ENCODE results near the gene COL23A1.

DNA sequence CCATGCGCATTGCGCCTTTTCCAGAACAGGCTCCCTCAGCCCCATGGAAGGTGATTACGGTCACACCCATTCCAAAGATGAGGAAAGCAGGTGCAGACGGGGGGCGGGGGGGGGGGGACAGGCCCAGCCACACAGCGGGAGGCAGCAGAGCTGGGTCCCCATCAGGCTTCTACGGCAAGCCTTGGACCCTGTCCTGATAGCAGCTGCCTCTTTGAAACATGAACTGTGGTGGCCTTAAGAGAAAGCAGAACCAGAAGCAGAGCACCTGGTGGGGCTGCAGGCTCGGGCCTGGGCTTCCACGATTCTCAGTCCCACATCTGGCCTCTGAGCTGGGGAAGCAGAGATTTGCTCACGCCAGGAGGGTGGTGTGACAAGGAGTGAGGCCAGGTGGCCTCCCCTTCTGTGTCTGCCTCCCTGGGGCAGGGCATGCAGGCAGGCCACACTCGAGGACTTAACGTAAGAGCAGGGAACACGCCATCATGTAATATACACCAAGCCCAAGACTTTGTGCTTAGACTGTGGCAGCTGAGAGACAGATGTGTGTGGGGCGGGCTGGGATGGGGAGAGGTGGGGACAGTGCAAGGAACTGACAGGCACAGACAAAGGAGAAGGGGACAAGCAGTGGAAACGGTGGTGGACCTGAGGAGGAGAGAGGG, 343.4 kb downstream of the COL23A1 start:
- TF ChIP-seq, protein P1, sequence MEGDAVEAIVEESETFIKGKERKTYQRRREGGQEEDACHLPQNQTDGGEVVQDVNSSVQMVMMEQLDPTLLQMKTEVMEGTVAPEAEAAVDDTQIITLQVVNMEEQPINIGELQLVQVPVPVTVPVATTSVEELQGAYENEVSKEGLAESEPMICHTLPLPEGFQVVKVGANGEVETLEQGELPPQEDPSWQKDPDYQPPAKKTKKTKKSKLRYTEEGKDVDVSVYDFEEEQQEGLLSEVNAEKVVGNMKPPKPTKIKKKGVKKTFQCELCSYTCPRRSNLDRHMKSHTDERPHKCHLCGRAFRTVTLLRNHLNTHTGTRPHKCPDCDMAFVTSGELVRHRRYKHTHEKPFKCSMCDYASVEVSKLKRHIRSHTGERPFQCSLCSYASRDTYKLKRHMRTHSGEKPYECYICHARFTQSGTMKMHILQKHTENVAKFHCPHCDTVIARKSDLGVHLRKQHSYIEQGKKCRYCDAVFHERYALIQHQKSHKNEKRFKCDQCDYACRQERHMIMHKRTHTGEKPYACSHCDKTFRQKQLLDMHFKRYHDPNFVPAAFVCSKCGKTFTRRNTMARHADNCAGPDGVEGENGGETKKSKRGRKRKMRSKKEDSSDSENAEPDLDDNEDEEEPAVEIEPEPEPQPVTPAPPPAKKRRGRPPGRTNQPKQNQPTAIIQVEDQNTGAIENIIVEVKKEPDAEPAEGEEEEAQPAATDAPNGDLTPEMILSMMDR (IDR thresholded peaks at IDR 0.05; ENCODE audit: low read length) = no peak
- TF ChIP-seq EZH2phosphoT487 (IDR thresholded peaks at IDR 0.05; ENCODE audit: low read length) = no peak

Data from MM.1S (cell line).